Kidney (tissue), 14 donors: ENCODE data around the gene MTFMT. TPM values are rescaled to one million over a fixed set of nuclear protein-coding genes. Genes with fewer than 3 reads are reported as not detected.

Source experiments
- DNase-seq, 5 donors: peaks; one replicate each; pipeline ENCODE4 v3.0.0-alpha.2; 2013 to 2020
- FAIRE-seq: peaks from 2 replicates; lab custom pipeline; 2012; peaks lifted over from hg19 to GRCh38; lab: Jason Lieb, UNC
- H3K27ac ChIP-seq, 2 donors: one replicate each; pipeline ENCODE4 v1.7.0; 2013; ENCODE audit warnings: low read depth in 2 of 2, low read length in 2 of 2, inconsistent platforms in 1 of 2
- H3K27me3 ChIP-seq: one replicate; pipeline ENCODE4 v1.7.1; 2013; ENCODE audit warnings: low read length, inconsistent platforms; ENCODE audit not compliant: control insufficient read depth, insufficient read depth
- H3K36me3 ChIP-seq, 3 donors: one replicate each; pipeline versions ENCODE4 v1.7.0 to v1.7.1; 2013; ENCODE audit warnings: low read length in 3 of 3, control low read depth in 1 of 3, inconsistent platforms in 1 of 3; ENCODE audit not compliant: insufficient read depth in 3 of 3, control insufficient read depth in 2 of 3
- H3K4me1 ChIP-seq, 3 donors: one replicate each; pipeline versions ENCODE4 v1.7.0 to v1.7.1; 2013; ENCODE audit warnings: low read length in 3 of 3, inconsistent platforms in 1 of 3, low read depth in 1 of 3; ENCODE audit not compliant: control insufficient read depth in 2 of 3, insufficient read depth in 2 of 3
- H3K4me3 ChIP-seq, 3 donors: one replicate each; pipeline versions ENCODE4 v1.7.0 to v1.8.1; 2013; ENCODE audit warnings: low read length in 3 of 3, control low read depth in 1 of 3, inconsistent platforms in 1 of 3
- H3K9ac ChIP-seq, 3 donors: one replicate each; pipeline versions ENCODE4 v1.7.0 to v1.7.1; 2013; ENCODE audit warnings: low read length in 3 of 3, control low read depth in 1 of 3, inconsistent platforms in 1 of 3
- H3K9me3 ChIP-seq, 3 donors: one replicate each; pipeline versions ENCODE4 v1.7.0 to v1.7.1; 2013; ENCODE audit warnings: low read length in 3 of 3, control low read depth in 1 of 3, inconsistent platforms in 1 of 3; ENCODE audit not compliant: control insufficient read depth in 2 of 3, insufficient read depth in 1 of 3
- intact Hi-C: fragments of 100-400 bp; cut with DNase I; formaldehyde crosslinking; loops from one replicate; pipeline ENCODE4 v1.11.1; 2022
- polyA plus RNA-seq: library from polyadenylated mRNA; stranded (reverse); fragments of 350-450 nt; fragmentation: Illumina TruSeq; extraction: RNeasy Lipid Tissue Mini Kit (QIAGEN cat#74804); gene quantifications from one replicate; pipeline ENCODE4 v1.2.3, GENCODE V29; 2014; ENCODE audit warnings: low read depth, low replicate concordance; ENCODE audit not compliant: insufficient read depth
- total RNA-seq: library from RNA; stranded (reverse); fragmentation: NEBNext Ultra II Directional; extraction: Animal tissue kit (Norgen Biotek cat#: 25700); gene quantifications from one replicate; pipeline ENCODE4 v1.2.1, GENCODE V29; 2021
- TF ChIP-seq, protein P1 (sequence below): IDR thresholded peaks from 3 replicates; pipeline ENCODE4 v1.5.1; 2012; ENCODE audit warnings: mild to moderate bottlenecking, moderate library complexity, borderline replicate concordance; ENCODE audit not compliant: insufficient read depth; ENCODE audit errors: extremely low read depth
- donor health status: control.
- donor health status: control.
- donor health status: control.
- donor health status: control.
- donor health status: control.
- donor health status: DM: yes; HTN: yes; CAD: no.
- donor health status: Normal renal cell carcinoma (clear cell type).

MTFMT gene
- total and polyA plus RNA-seq, 2 donors from 2014 or later, result 11.7 to 12.5 TPM

DNA sequence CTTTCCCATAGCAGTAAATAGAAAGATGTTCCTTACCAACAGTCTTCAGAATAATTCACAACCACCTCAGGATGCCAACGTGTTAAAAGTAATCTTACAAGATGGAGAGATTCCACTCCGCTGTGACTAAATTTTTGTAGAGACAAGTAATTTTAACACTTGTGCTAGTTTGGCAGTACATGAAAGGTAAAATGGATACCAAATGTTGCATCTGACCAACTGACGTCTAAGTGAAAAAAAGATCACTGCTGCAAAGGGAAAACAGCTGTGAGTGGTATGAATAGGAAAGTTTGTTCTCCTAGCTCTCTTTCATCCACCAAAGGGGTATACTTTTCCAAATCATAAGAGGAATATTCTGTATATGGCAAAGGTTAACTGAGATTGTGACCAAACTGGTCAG is 42.3 kb downstream of the MTFMT start:
- Histone ChIP-seq H3K27ac (no peak overlapping the region), H3K4me1 (peaks cover 0 to 3% (median 2%) of the 10 kb centered on the region in 3 donors), H3K4me3 (no peak overlapping the region), H3K36me3 (no peaks in the 10 kb centered on the region), H3K9ac (no peak overlapping the region), H3K9me3 (no peaks in the 10 kb centered on the region), H3K27me3 (no peaks in the 10 kb centered on the region)
- intact Hi-C loops, result no loop called here
- TF ChIP-seq, protein P1, sequence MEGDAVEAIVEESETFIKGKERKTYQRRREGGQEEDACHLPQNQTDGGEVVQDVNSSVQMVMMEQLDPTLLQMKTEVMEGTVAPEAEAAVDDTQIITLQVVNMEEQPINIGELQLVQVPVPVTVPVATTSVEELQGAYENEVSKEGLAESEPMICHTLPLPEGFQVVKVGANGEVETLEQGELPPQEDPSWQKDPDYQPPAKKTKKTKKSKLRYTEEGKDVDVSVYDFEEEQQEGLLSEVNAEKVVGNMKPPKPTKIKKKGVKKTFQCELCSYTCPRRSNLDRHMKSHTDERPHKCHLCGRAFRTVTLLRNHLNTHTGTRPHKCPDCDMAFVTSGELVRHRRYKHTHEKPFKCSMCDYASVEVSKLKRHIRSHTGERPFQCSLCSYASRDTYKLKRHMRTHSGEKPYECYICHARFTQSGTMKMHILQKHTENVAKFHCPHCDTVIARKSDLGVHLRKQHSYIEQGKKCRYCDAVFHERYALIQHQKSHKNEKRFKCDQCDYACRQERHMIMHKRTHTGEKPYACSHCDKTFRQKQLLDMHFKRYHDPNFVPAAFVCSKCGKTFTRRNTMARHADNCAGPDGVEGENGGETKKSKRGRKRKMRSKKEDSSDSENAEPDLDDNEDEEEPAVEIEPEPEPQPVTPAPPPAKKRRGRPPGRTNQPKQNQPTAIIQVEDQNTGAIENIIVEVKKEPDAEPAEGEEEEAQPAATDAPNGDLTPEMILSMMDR, result no peak
- FAIRE-seq (no peak), DNase-seq (no peak)

DNA sequence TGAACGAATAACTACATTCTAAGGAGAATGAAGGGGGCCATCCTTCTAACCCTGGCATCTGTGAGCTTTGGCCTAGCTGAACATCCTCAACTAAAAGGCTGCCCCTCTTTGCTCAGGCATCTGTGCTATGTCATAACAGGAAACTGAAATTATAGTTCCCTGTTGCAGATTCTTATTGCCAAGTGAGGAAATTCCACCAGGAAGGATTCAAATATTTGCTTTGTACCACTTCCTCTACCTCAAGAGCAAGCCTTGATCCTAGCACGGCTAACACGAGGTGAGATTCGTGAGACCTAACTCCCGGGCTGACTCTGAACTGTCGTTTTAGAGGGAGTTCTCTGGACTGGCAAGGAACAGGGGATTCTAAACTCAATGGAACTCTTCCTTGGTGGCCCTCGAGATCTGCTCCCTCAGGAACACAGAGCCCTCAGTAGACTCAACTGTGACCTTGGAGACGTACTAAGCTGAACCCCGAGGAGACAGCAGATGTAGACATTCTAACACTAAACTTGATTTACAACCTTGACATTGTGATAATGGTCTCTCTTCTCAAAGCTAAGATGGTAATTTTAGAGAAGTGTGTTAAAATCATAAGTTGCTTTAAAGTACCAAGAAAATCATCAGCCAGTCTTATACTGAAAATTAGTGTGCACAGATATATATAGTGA is 43.9 kb downstream of the MTFMT start:
- peaks cover 0 to 5% (median 0%) of the 10 kb centered on the region in 3 donors for H3K36me3 ChIP-seq
- TF ChIP-seq, protein P1, result no peak
- FAIRE-seq, result no peak
- H3K27ac ChIP-seq, result no peak overlapping the region
- no peaks in the 10 kb centered on the region for H3K9me3 ChIP-seq
- intact Hi-C loops, result no loop called here
- no peak for DNase-seq
- H3K9ac ChIP-seq, result no peak overlapping the region
- no peak overlapping the region for H3K4me3 ChIP-seq
- peaks cover 0 to 3% (median 2%) of the 10 kb centered on the region in 3 donors for H3K4me1 ChIP-seq
- H3K27me3 ChIP-seq, result no peaks in the 10 kb centered on the region

DNA sequence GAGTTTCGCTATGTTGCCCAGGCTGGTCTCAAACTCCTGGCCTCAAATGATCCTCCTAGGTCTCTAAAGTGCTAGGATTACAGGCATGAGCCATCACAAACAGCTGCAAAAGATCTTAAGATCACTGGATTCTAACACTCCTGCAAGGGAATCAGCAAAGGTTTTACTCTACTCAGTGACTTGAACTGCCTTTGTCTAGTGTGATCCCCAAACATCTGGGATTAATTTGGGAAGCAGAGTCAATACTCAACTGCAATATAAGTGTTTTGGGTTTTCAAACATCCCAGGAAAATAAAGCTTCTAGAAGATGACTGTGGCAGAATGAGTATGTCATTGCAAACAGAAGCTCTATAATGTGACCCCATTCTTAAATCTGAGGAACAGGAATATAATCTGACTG is 47.0 kb downstream of the MTFMT start:
- Histone ChIP-seq H3K27me3 (no peaks in the 10 kb centered on the region), H3K9me3 (no peaks in the 10 kb centered on the region), H3K27ac (no peak overlapping the region), H3K9ac (no peak overlapping the region), H3K4me3 (no peak overlapping the region), H3K4me1 (no peaks in the 10 kb centered on the region), H3K36me3 (peaks cover 4 to 18% (median 10%) of the 10 kb centered on the region in 3 donors)
- FAIRE-seq (no peak), DNase-seq (no peak)
- TF ChIP-seq, protein P1, result no peak
- intact Hi-C loops, result no loop called here
